BLaER1 (cell line): Measurements from ENCODE around the gene C6orf58.

Source experiments
- H3K27ac ChIP-seq: shearing (Covaris generic); formaldehyde crosslinking; 2 replicates; pipeline ENCODE4 v1.8.1; 2022
- H3K27me3 ChIP-seq: shearing (Covaris generic); formaldehyde crosslinking; 2 replicates; pipeline ENCODE4 v1.8.1; 2022
- H3K36me3 ChIP-seq: shearing (Covaris generic); formaldehyde crosslinking; 2 replicates; pipeline ENCODE4 v1.8.1; 2022
- H3K4me1 ChIP-seq: shearing (Covaris generic); formaldehyde crosslinking; 2 replicates; pipeline ENCODE4 v1.8.1; 2022
- H3K4me2 ChIP-seq: shearing (Covaris generic); formaldehyde crosslinking; 2 replicates; pipeline ENCODE4 v1.8.1; 2022
- H3K4me3 ChIP-seq: shearing (Covaris generic); formaldehyde crosslinking; 2 replicates; pipeline ENCODE4 v1.8.1; 2022
- H3K9ac ChIP-seq: shearing (Covaris generic); formaldehyde crosslinking; 2 replicates; pipeline ENCODE4 v1.8.1; 2022
- H3K9me3 ChIP-seq: shearing (Covaris generic); formaldehyde crosslinking; 2 replicates; pipeline ENCODE4 v1.8.1; 2022
- H4K20me1 ChIP-seq: shearing (Covaris generic); formaldehyde crosslinking; 2 replicates; pipeline ENCODE4 v1.8.1; 2022
- Cebpa-rat ChIP-seq: shearing (Covaris generic); IDR thresholded peaks from 2 replicates; pipeline ENCODE4 v1.8.1; 2022

Gene C6orf58

DNA sequence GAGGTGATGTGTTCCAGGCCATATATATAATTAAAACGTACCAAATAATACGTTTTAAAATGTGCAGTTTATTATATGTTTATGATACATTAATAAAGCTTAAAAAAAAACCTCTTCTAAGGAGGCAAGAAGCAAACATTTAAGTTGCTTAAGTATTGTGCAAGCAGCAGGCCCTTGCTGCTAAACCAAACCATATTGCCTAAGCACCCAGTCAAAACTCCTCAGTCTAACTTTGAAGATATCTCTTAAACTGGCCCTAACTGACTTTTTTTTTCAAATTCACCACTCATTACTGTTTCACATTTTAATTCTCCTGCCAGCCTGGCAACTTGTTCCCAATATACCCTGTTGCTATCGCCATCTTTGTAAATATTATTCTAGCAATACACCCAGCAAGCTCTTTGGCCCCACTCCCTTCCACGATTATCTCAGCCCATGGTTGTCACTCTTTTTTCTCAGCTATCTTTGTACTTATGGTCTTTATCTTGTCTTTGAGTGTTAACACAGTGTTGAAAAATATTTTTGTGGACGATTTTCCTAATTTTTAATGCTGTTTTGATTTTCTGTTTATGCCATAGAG, 60.9 kb downstream of the C6orf58 start:
- no peaks in the 10 kb centered on the region for H4K20me1 ChIP-seq
- no peak overlapping the region for H3K27ac ChIP-seq
- no peak overlapping the region for H3K9ac ChIP-seq
- H3K36me3 ChIP-seq, result no peaks in the 10 kb centered on the region
- no peaks in the 10 kb centered on the region for H3K9me3 ChIP-seq
- H3K4me3 ChIP-seq, result no peak overlapping the region
- H3K27me3 ChIP-seq, result no peaks in the 10 kb centered on the region
- no peaks in the 10 kb centered on the region for H3K4me1 ChIP-seq
- TF ChIP-seq Cebpa-rat, result no peak
- H3K4me2 ChIP-seq, result no peak overlapping the region
